Thyroid gland (tissue), 4 donors: ENCODE measurements around the gene UMODL1.

Source experiments
- CTCF ChIP-seq, 6 experiments: fragments of 200-600 bp in 3 of 6; fragments of 450-650 bp in 3 of 6; sonication (generic) in 3 of 6; IDR thresholded peaks; one replicate each; pipeline ENCODE4 v1.5.1; 2016 to 2019; ENCODE audit warnings: antibody characterized with exemption in 6 of 6, mild to moderate bottlenecking in 2 of 6, inconsistent platforms in 1 of 6, moderate library complexity in 1 of 6
- POLR2A ChIP-seq, 2 donors: fragments of 450-650 bp; IDR thresholded peaks; one replicate each; pipeline ENCODE4 v1.6.1; 2017; ENCODE audit warnings: antibody characterized with exemption in 2 of 2, mild to moderate bottlenecking in 2 of 2, moderate library complexity in 1 of 2

GRCh38 chr21:42055425-42055824 is 15.7 kb upstream of the UMODL1 start:
- TF ChIP-seq CTCF (IDR thresholded peaks at IDR 0.05) (no peak), POLR2A (IDR thresholded peaks at IDR 0.05) (no peak)
